ENCODE measurements around the gene KPRP. TPM values are rescaled to one million over a fixed set of nuclear protein-coding genes. Genes with fewer than 3 reads are reported as not detected.

KPRP gene
- total RNA-seq, 1 donor = not detected

GRCh38 chr1:152759453-152760173 lies 1.8 kb downstream of the KPRP start:
- H2AFZ ChIP-seq (ENCODE audit: low read length) = no peak overlapping the region
- no peak overlapping the region for H3K27ac ChIP-seq (ENCODE audit: low read depth, low read length)
- H3K4me1 ChIP-seq (ENCODE audit: insufficient read depth, low read length) = no peaks in the 10 kb centered on the region
- no peak for DNase-seq (ENCODE audit: insufficient read length, low spot score, missing footprints)
- no peaks in the 10 kb centered on the region for H3K9me3 ChIP-seq (ENCODE audit: low read depth, low read length)
- H3K79me2 ChIP-seq (ENCODE audit: insufficient read depth, low read length) = no peaks in the 10 kb centered on the region
- no peaks in the 10 kb centered on the region for H4K20me1 ChIP-seq (ENCODE audit: insufficient read depth, low read length)
- no peak overlapping the region for H3K4me2 ChIP-seq (ENCODE audit: insufficient read depth, low read length)
- no peaks in the 10 kb centered on the region for H3K36me3 ChIP-seq (ENCODE audit: insufficient read depth, low read length)
- no peak for TF ChIP-seq CTCF (IDR thresholded peaks at IDR 0.05; ENCODE audit: extremely low read depth, low read depth, low read length)
- H3K4me3 ChIP-seq (ENCODE audit: insufficient read depth, low read length) = no peak overlapping the region
- no peaks in the 10 kb centered on the region for H3K27me3 ChIP-seq (ENCODE audit: insufficient read depth, low read length)

GRCh38 chr1:152760551-152761190 lies 2.8 kb downstream of the KPRP start:
- TF ChIP-seq CTCF (IDR thresholded peaks at IDR 0.05; ENCODE audit: extremely low read depth, low read depth, low read length) = no peak
- Histone ChIP-seq H3K36me3 (ENCODE audit: insufficient read depth, low read length) (no peaks in the 10 kb centered on the region), H3K27me3 (ENCODE audit: insufficient read depth, low read length) (no peaks in the 10 kb centered on the region), H4K20me1 (ENCODE audit: insufficient read depth, low read length) (no peaks in the 10 kb centered on the region), H3K27ac (ENCODE audit: low read depth, low read length) (no peak overlapping the region), H3K9me3 (ENCODE audit: low read depth, low read length) (no peaks in the 10 kb centered on the region), H3K4me3 (ENCODE audit: insufficient read depth, low read length) (no peak overlapping the region), H3K79me2 (ENCODE audit: insufficient read depth, low read length) (no peaks in the 10 kb centered on the region), H2AFZ (ENCODE audit: low read length) (no peak overlapping the region), H3K4me2 (ENCODE audit: insufficient read depth, low read length) (no peak overlapping the region), H3K4me1 (ENCODE audit: insufficient read depth, low read length) (no peaks in the 10 kb centered on the region)
- DNase-seq (ENCODE audit: insufficient read length, low spot score, missing footprints) = no peak

GRCh38 chr1:152761609-152762213 lies 3.9 kb downstream of the KPRP start:
- Histone ChIP-seq H3K9me3 (ENCODE audit: low read depth, low read length) (no peaks in the 10 kb centered on the region), H3K4me3 (ENCODE audit: insufficient read depth, low read length) (no peak overlapping the region), H4K20me1 (ENCODE audit: insufficient read depth, low read length) (no peaks in the 10 kb centered on the region), H3K36me3 (ENCODE audit: insufficient read depth, low read length) (no peaks in the 10 kb centered on the region), H3K4me1 (ENCODE audit: insufficient read depth, low read length) (no peaks in the 10 kb centered on the region), H3K4me2 (ENCODE audit: insufficient read depth, low read length) (no peak overlapping the region), H2AFZ (ENCODE audit: low read length) (no peak overlapping the region), H3K27me3 (ENCODE audit: insufficient read depth, low read length) (no peaks in the 10 kb centered on the region), H3K27ac (ENCODE audit: low read depth, low read length) (no peak overlapping the region), H3K79me2 (ENCODE audit: insufficient read depth, low read length) (no peaks in the 10 kb centered on the region)
- no peak for TF ChIP-seq CTCF (IDR thresholded peaks at IDR 0.05; ENCODE audit: extremely low read depth, low read depth, low read length)
- DNase-seq (ENCODE audit: insufficient read length, low spot score, missing footprints) = no peak

Measured in osteoblast (primary cell).